ENCODE results near the gene LHX4. TPM values are rescaled to one million over a fixed set of nuclear protein-coding genes. Genes with fewer than 3 reads are reported as not detected.

LHX4 gene
- total and polyA plus RNA-seq, 9 of the 15 experiments (the other 6 are each of a cell fraction or from before 2014, with no cell fraction given), result 0.01 to 0.11 (median 0.07) TPM; not detected in 5

GRCh38 chr1:180278596-180279395 lies 48.7 kb downstream of the LHX4 start:
- intact Hi-C loops (cut with micrococcal nuclease), result no loop called here
- Histone ChIP-seq H3K4me3 (no peak overlapping the region), H3K9ac (ENCODE audit: insufficient read depth in 1 of 2, low read depth in 2 of 2, low read length in 2 of 2) (no peak overlapping the region), H3K27me3 (ENCODE audit: control insufficient read depth in 2 of 2, insufficient read depth in 2 of 2, low read length in 2 of 2) (no peaks in the 10 kb centered on the region), H2AFZ (ENCODE audit: low read depth, low read length) (no peak overlapping the region), H3K27ac (ENCODE audit: extremely low read depth, low read depth, low read length) (no peak overlapping the region), H3K4me1 (replicated peaks in 1 of 2; ENCODE audit: control insufficient read depth in 2 of 2, insufficient read depth in 2 of 2, low read length in 2 of 2) (no peaks in the 10 kb centered on the region), H3K9me3 (replicated peaks; ENCODE audit: control insufficient read depth, insufficient read depth, low read depth, low read length) (no peaks in the 10 kb centered on the region), H4K20me1 (replicated peaks; ENCODE audit: control insufficient read depth, insufficient read depth, low read length) (no peaks in the 10 kb centered on the region), H3K79me2 (ENCODE audit: control insufficient read depth, insufficient read depth, low read length) (no peaks in the 10 kb centered on the region), H3K4me2 (ENCODE audit: insufficient read depth, low read length) (no peak overlapping the region), H3K9me1 (ENCODE audit: control insufficient read depth, insufficient read depth, low read length) (no peaks in the 10 kb centered on the region), H3K36me3 (ENCODE audit: control insufficient read depth, insufficient read depth, low read length) (peaks cover 26% of the 10 kb centered on the region; the same call in 2 of the 3 replicates)
- no peak for ATAC-seq
- FAIRE-seq, result no peak
- BruUV-seq (replicated peaks), result no TSS peak
- CTCF ChIA-PET (ENCODE audit: low intra/inter-chr PET ratio), result no interaction called here
- POLR2A ChIA-PET, result interaction anchor here (0.6 to 1.6 kb wide), 5 partner anchors 9 to 222 kb away, joined by 3 to 6 read pairs (median 3); no protein-coding TSS in a partner anchor
- WGBS (ENCODE audit: insufficient coverage, low coverage, missing lambda C conversion rate), result 86% methylated on average over 9 of the region's 9 CpGs
- in situ Hi-C loops (cut with MboI), result no loop called here
- no peak for DNase-seq (ENCODE audit: extremely low read depth in 1 of 4, low spot score in 3 of 4)
- TF ChIP-seq STAT5A (IDR thresholded peaks at IDR 0.05; ENCODE audit: borderline replicate concordance, low read length), result no peak
- TF ChIP-seq TBP (optimal IDR thresholded peaks at IDR 0.05; ENCODE audit: low read depth, low read length), result no peak
- no peak for TF ChIP-seq ZBTB11 (CRISPR knock-in tag; IDR thresholded peaks at IDR 0.05)
- TF ChIP-seq, protein P1, sequence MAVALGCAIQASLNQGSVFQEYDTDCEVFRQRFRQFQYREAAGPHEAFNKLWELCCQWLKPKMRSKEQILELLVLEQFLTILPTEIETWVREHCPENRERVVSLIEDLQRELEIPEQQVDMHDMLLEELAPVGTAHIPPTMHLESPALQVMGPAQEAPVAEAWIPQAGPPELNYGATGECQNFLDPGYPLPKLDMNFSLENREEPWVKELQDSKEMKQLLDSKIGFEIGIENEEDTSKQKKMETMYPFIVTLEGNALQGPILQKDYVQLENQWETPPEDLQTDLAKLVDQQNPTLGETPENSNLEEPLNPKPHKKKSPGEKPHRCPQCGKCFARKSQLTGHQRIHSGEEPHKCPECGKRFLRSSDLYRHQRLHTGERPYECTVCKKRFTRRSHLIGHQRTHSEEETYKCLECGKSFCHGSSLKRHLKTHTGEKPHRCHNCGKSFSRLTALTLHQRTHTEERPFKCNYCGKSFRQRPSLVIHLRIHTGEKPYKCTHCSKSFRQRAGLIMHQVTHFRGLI (CRISPR knock-in tag; IDR thresholded peaks at IDR 0.05), result no peak
- TF ChIP-seq DIDO1 (tag; IDR thresholded peaks at IDR 0.05; ENCODE audit: low read depth), result no peak
- TF ChIP-seq, protein P2, sequence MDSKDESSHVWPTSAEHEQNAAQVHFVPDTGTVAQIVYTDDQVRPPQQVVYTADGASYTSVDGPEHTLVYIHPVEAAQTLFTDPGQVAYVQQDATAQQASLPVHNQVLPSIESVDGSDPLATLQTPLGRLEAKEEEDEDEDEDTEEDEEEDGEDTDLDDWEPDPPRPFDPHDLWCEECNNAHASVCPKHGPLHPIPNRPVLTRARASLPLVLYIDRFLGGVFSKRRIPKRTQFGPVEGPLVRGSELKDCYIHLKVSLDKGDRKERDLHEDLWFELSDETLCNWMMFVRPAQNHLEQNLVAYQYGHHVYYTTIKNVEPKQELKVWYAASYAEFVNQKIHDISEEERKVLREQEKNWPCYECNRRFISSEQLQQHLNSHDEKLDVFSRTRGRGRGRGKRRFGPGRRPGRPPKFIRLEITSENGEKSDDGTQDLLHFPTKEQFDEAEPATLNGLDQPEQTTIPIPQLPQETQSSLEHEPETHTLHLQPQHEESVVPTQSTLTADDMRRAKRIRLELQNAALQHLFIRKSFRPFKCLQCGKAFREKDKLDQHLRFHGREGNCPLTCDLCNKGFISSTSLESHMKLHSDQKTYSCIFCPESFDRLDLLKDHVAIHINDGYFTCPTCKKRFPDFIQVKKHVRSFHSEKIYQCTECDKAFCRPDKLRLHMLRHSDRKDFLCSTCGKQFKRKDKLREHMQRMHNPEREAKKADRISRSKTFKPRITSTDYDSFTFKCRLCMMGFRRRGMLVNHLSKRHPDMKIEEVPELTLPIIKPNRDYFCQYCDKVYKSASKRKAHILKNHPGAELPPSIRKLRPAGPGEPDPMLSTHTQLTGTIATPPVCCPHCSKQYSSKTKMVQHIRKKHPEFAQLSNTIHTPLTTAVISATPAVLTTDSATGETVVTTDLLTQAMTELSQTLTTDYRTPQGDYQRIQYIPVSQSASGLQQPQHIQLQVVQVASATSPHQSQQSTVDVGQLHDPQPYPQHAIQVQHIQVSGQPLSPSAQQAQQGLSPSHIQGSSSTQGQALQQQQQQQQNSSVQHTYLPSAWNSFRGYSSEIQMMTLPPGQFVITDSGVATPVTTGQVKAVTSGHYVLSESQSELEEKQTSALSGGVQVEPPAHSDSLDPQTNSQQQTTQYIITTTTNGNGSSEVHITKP (IDR thresholded peaks at IDR 0.05; ENCODE audit: partially characterized antibody), result no peak
- TF ChIP-seq ZNF174 (CRISPR knock-in tag; IDR thresholded peaks at IDR 0.05), result no peak
- no peak for TF ChIP-seq KLF16 (IDR thresholded peaks at IDR 0.05)
- TF ChIP-seq ZBTB17 (CRISPR knock-in tag; IDR thresholded peaks at IDR 0.05), result no peak
- no peak for TF ChIP-seq HDAC8 (tag; IDR thresholded peaks at IDR 0.05)
- TF ChIP-seq SIX5 (IDR thresholded peaks at IDR 0.05; ENCODE audit: borderline replicate concordance in 1 of 2, insufficient read depth in 1 of 2, low read depth in 1 of 2, low read length in 2 of 2), result no peak
- TF ChIP-seq STAG1 (CRISPR knock-in tag; IDR thresholded peaks at IDR 0.05; ENCODE audit: borderline replicate concordance), result no peak
- no peak for TF ChIP-seq TFAM (CRISPR knock-in tag; conservative IDR thresholded peaks at IDR 0.05)

Measured in K562 (cell line).